ENCODE measurements around the gene XRCC6. TPM values are rescaled to one million over a fixed set of nuclear protein-coding genes. Genes with fewer than 3 reads are reported as not detected.

XRCC6 gene
- total and polyA plus RNA-seq, 2 of the 4 experiments (the other 2 are of a cell fraction): 202 to 401 TPM

GRCh38 chr22:41672780-41673509, 51.9 kb downstream of the XRCC6 start:
- Histone ChIP-seq H3K36me3 (ENCODE audit: control insufficient read depth, insufficient read depth, low read length) (peaks cover 24% of the 10 kb centered on the region), H4K5ac (ENCODE audit: low read depth, low read length) (no peak overlapping the region), H3K4ac (ENCODE audit: low read depth, low read length) (no peak overlapping the region), H3K14ac (replicated peaks; ENCODE audit: low read depth, low read length) (no peak overlapping the region), H3K23ac (ENCODE audit: low read depth, low read length) (no peak overlapping the region), H4K8ac (ENCODE audit: low read depth in 2 of 2, low read length in 2 of 2) (no peak overlapping the region), H2BK20ac (ENCODE audit: low read depth, low read length) (no peak overlapping the region), H2BK15ac (ENCODE audit: low read depth, low read length) (no peak overlapping the region), H3K4me1 (ENCODE audit: control insufficient read depth, insufficient read depth, low read length) (peaks cover 11% of the 10 kb centered on the region), H3K79me1 (ENCODE audit: low read depth in 1 of 2, low read length in 2 of 2) (peaks cover 17 to 68% of the 10 kb centered on the region in 2 experiments), H3K9me3 (ENCODE audit: control insufficient read depth, insufficient read depth, low read length) (no peaks in the 10 kb centered on the region), H3K9ac (ENCODE audit: low read depth, low read length) (no peak overlapping the region), H2BK5ac (ENCODE audit: low read depth, low read length, poor library complexity, severe bottlenecking) (no peak overlapping the region), H4K20me1 (ENCODE audit: insufficient read depth, low read length) (peaks cover 5% of the 10 kb centered on the region), H2AK9ac (replicated peaks; ENCODE audit: low read depth, low read length, poor library complexity) (no peak overlapping the region), H3K27ac (ENCODE audit: insufficient read depth, low read length) (no peak overlapping the region), H3K4me3 (ENCODE audit: insufficient read depth, low read depth, low read length) (no peak overlapping the region), H4K91ac (ENCODE audit: insufficient read depth, low read depth, low read length) (no peak overlapping the region), H2AK5ac (ENCODE audit: low read depth, low read length) (no peak overlapping the region), H3K56ac (ENCODE audit: extremely low read depth, insufficient read depth, low read length) (no peak overlapping the region), H2AFZ (replicated peaks; ENCODE audit: low read length, poor library complexity) (no peak overlapping the region), H3K4me2 (ENCODE audit: low read depth, low read length) (no peak overlapping the region), H3K18ac (ENCODE audit: low read depth, low read length) (no peak overlapping the region), H3K27me3 (ENCODE audit: control insufficient read depth, insufficient read depth, low read length) (no peaks in the 10 kb centered on the region), H3K9me1 (ENCODE audit: insufficient read depth, low read length) (peaks cover 20% of the 10 kb centered on the region), H2BK120ac (ENCODE audit: low read depth, low read length) (no peak overlapping the region)
- BruUV-seq (replicated peaks): no TSS peak
- ChIA-PET CTCF (interaction anchor here (0.8 kb wide), 1 partner anchor 17 kb away, joined by 3 read pairs; no protein-coding TSS in a partner anchor), POLR2A (ENCODE audit: unreplicated experiment) (no interaction called here)
- intact Hi-C loops (cut with micrococcal nuclease) (no loop called here), dilution Hi-C loops (cut with HindIII; ENCODE audit: low sequenced_read_pairs, unreplicated experiment) (no loop called here), in situ Hi-C loops (cut with MboI; ENCODE audit: low sequenced_read_pairs) (no loop called here)
- no peak for DNase-seq
- ATAC-seq (ENCODE audit: low read depth): no peak
- 100% methylated on average over 1 of the region's 6 CpGs; no CpG with 5 or more reads in 1 of the 2 experiments for WGBS, 2 experiments (ENCODE audit: extremely low coverage in 2 of 2, insufficient read length in 1 of 2)
- no peak for TF ChIP-seq ELK1 (IDR thresholded peaks at IDR 0.05; ENCODE audit: borderline replicate concordance, low read depth, low read length)
- TF ChIP-seq MAFK (IDR thresholded peaks at IDR 0.05; ENCODE audit: low read depth, low read length): no peak
- no peak for TF ChIP-seq CEBPB (IDR thresholded peaks at IDR 0.05; ENCODE audit: low read depth, low read length)
- TF ChIP-seq USF2 (IDR thresholded peaks at IDR 0.05; ENCODE audit: low read depth, low read length): no peak
- no peak for TF ChIP-seq MXI1 (IDR thresholded peaks at IDR 0.05; ENCODE audit: borderline replicate concordance, low read depth, low read length)
- no peak for TF ChIP-seq FOS (IDR thresholded peaks at IDR 0.05; ENCODE audit: low read depth, low read length)
- 0 out of 2 replicates have a peak, but pooled peaks have one; percentile 7 for TF ChIP-seq CTCF (conservative IDR thresholded peaks at IDR 0.05; ENCODE audit: low read depth, low read length)
